ENCODE measurements around the gene OPA1. TPM values are rescaled to one million over a fixed set of nuclear protein-coding genes. Genes with fewer than 3 reads are reported as not detected.

OPA1 gene
- total RNA-seq, 4 donors from 2014 or later: 33.0 to 57.4 (median 39.4) TPM

- no peak overlapping the region for H3K4me3 ChIP-seq (ENCODE audit: low read depth, poor library complexity, severe bottlenecking)
- TF ChIP-seq POLR2A (IDR thresholded peaks at IDR 0.05): no peak
- no peak for TF ChIP-seq CTCF (IDR thresholded peaks at IDR 0.05)
- no peak for DNase-seq (ENCODE audit: low spot score in 2 of 2)
- intact Hi-C loops (cut with DNase I; ENCODE audit: low total_unique reads): loop anchor here (10.0 kb wide), 1 partner anchor 98 kb away; no protein-coding TSS in a partner anchor
- 67 to 69% methylated on average over 1 of the region's 1 CpG for WGBS, 2 donors
Measured at GRCh38 chr3:193552923-193553322, 40.1 kb upstream of the OPA1 start.

GRCh38 chr3:193553586-193553985 is 39.4 kb upstream of the OPA1 start:
- TF ChIP-seq POLR2A (IDR thresholded peaks at IDR 0.05) (no peak), CTCF (IDR thresholded peaks at IDR 0.05) (no peak)
- no peak for DNase-seq (ENCODE audit: low spot score in 2 of 2)
- WGBS, 2 donors: 54 to 55% methylated on average over 1 of the region's 1 CpG
- H3K4me3 ChIP-seq (ENCODE audit: low read depth, poor library complexity, severe bottlenecking): no peak overlapping the region
- intact Hi-C loops (cut with DNase I; ENCODE audit: low total_unique reads): loop anchor here (10.0 kb wide), 1 partner anchor 99 kb away; no protein-coding TSS in a partner anchor

- H3K4me3 ChIP-seq (ENCODE audit: low read depth, poor library complexity, severe bottlenecking): peak within 1 kb of the TSS; percentile 3
- intact Hi-C loops (cut with DNase I; ENCODE audit: low total_unique reads): loop anchor here (10.0 kb wide), 1 partner anchor 100 kb away; no protein-coding TSS in a partner anchor
- TF ChIP-seq CTCF (IDR thresholded peaks at IDR 0.05): no peak
- no peak for TF ChIP-seq POLR2A (IDR thresholded peaks at IDR 0.05)
- 44 to 45% methylated on average over 9 of the region's 9 CpGs for WGBS, 2 donors
- DNase-seq (ENCODE audit: low spot score in 2 of 2): no peak
Measured at GRCh38 chr3:193554811-193555210, 38.2 kb upstream of the OPA1 start, which contains the start of gene ATP13A4. Gene ATP13A4 (minus strand): TSS chr3:193554895. CDS start chr3:193554799, 96 bp downstream.

GRCh38 chr3:193556841-193557240 is 36.2 kb upstream of the OPA1 start:
- H3K4me3 ChIP-seq (ENCODE audit: low read depth, poor library complexity, severe bottlenecking): no peak overlapping the region
- DNase-seq (ENCODE audit: low spot score in 2 of 2): no peak
- WGBS, 2 donors: 27 to 31% methylated on average over 2 of the region's 2 CpGs
- no peak for TF ChIP-seq CTCF (IDR thresholded peaks at IDR 0.05)
- TF ChIP-seq POLR2A (IDR thresholded peaks at IDR 0.05): no peak
- intact Hi-C loops (cut with DNase I; ENCODE audit: low total_unique reads): loop anchor here (10.0 kb wide), 1 partner anchor 102 kb away; no protein-coding TSS in a partner anchor

- TF ChIP-seq CTCF (IDR thresholded peaks at IDR 0.05) (no peak), POLR2A (IDR thresholded peaks at IDR 0.05) (no peak)
- intact Hi-C loops (cut with DNase I; ENCODE audit: low total_unique reads): loop anchor here (10.0 kb wide), 1 partner anchor 104 kb away; no protein-coding TSS in a partner anchor
- no peak for DNase-seq (ENCODE audit: low spot score in 2 of 2)
- no peak overlapping the region for H3K4me3 ChIP-seq (ENCODE audit: low read depth, poor library complexity, severe bottlenecking)
Measured at GRCh38 chr3:193559100-193559499, 33.9 kb upstream of the OPA1 start.

- 96 to 97% methylated on average over 4 of the region's 4 CpGs for WGBS, 2 donors
- intact Hi-C loops (cut with DNase I; ENCODE audit: low total_unique reads): loop anchor here (10.0 kb wide), 1 partner anchor 745 kb away; no protein-coding TSS in a partner anchor
- DNase-seq (ENCODE audit: low spot score in 2 of 2): no peak
- no peak for TF ChIP-seq CTCF (IDR thresholded peaks at IDR 0.05)
- no peak for TF ChIP-seq POLR2A (IDR thresholded peaks at IDR 0.05)
- no peak overlapping the region for H3K4me3 ChIP-seq (ENCODE audit: low read depth, poor library complexity, severe bottlenecking)
Measured at GRCh38 chr3:193560091-193560490, 32.9 kb upstream of the OPA1 start.
